Colonic mucosa (tissue), 4 donors: ENCODE results near the gene P4HB. TPM values are rescaled to one million over a fixed set of nuclear protein-coding genes. Genes with fewer than 3 reads are reported as not detected.

Source experiments
- DNase-seq: peaks from one replicate; pipeline ENCODE4 v3.0.0-alpha.2; 2020
- H3K27ac ChIP-seq: fragments of 200-600 bp; one replicate; pipeline ENCODE4 v1.8.0; 2021
- H3K27me3 ChIP-seq: fragments of 200-600 bp; one replicate; pipeline ENCODE4 v1.8.0; 2021
- H3K36me3 ChIP-seq: fragments of 200-600 bp; one replicate; pipeline ENCODE4 v1.8.0; 2021
- H3K4me1 ChIP-seq: fragments of 200-600 bp; one replicate; pipeline ENCODE4 v1.8.0; 2021; ENCODE audit warnings: mild to moderate bottlenecking
- H3K4me3 ChIP-seq: fragments of 200-600 bp; one replicate; pipeline ENCODE4 v1.8.0; 2021
- H3K9ac ChIP-seq, 2 donors: one replicate each; pipeline ENCODE4 v1.7.0; 2013; ENCODE audit warnings: control low read depth in 2 of 2, low read depth in 2 of 2, low read length in 2 of 2
- H3K9me3 ChIP-seq: fragments of 200-600 bp; one replicate; pipeline ENCODE4 v1.8.0; 2021
- CTCF ChIP-seq: fragments of 200-600 bp; IDR thresholded peaks from one replicate; pipeline ENCODE4 v1.8.0; 2022; ENCODE audit warnings: antibody characterized with exemption, mild to moderate bottlenecking
- intact Hi-C: fragments of 100-400 bp; cut with DNase I; formaldehyde crosslinking; loops from one replicate; pipeline ENCODE4 v1.14.1; 2022
- total RNA-seq, 2 donors: library from RNA; stranded (reverse); fragmentation: NEBNext Ultra II Directional in 1 of 2; extraction: Animal tissue kit (Norgen Biotek cat#: 25700) in 1 of 2; gene quantifications; one replicate each; pipeline ENCODE4 v1.2.1, GENCODE V29; 2021
- donor health status: healthy.
- donor health status: DM: no; HTN: no; CAD: no.
- donor health status: DM: no; HTN: no; CAD: no.

Gene P4HB
- total RNA-seq, 2 donors from 2014 or later: 719 to 1,051 TPM

GRCh38 chr17:81810892-81811704 is 49.2 kb downstream of the P4HB start:
- no peak overlapping the region for H3K4me3 ChIP-seq
- peaks cover 4% of the 10 kb centered on the region for H3K4me1 ChIP-seq
- H3K9me3 ChIP-seq: no peaks in the 10 kb centered on the region
- H3K27ac ChIP-seq: no peak overlapping the region
- intact Hi-C loops: no loop called here
- DNase-seq: no peak
- peaks cover 21% of the 10 kb centered on the region for H3K27me3 ChIP-seq
- no peak overlapping the region for H3K9ac ChIP-seq
- TF ChIP-seq CTCF: no peak
- H3K36me3 ChIP-seq: no peaks in the 10 kb centered on the region

GRCh38 chr17:81810476-81810875 is 49.9 kb downstream of the P4HB start:
- Histone ChIP-seq H3K27me3 (peaks cover 26% of the 10 kb centered on the region), H3K9me3 (no peaks in the 10 kb centered on the region), H3K27ac (no peak overlapping the region), H3K4me1 (peaks cover 4% of the 10 kb centered on the region), H3K9ac (no peak overlapping the region), H3K4me3 (no peak overlapping the region), H3K36me3 (no peaks in the 10 kb centered on the region)
- TF ChIP-seq CTCF: no peak
- DNase-seq: no peak
- intact Hi-C loops: no loop called here

GRCh38 chr17:81809556-81809998 is 50.8 kb downstream of the P4HB start:
- Histone ChIP-seq H3K4me1 (no peaks in the 10 kb centered on the region), H3K4me3 (no peak overlapping the region), H3K36me3 (no peaks in the 10 kb centered on the region), H3K9ac (no peak overlapping the region), H3K27ac (no peak overlapping the region), H3K9me3 (no peaks in the 10 kb centered on the region), H3K27me3 (peaks cover 34% of the 10 kb centered on the region)
- DNase-seq: no peak
- intact Hi-C loops: no loop called here
- TF ChIP-seq CTCF: no peak

GRCh38 chr17:81808778-81809555 is 51.4 kb downstream of the P4HB start:
- H3K9me3 ChIP-seq: no peaks in the 10 kb centered on the region
- no peak overlapping the region for H3K4me3 ChIP-seq
- no peaks in the 10 kb centered on the region for H3K4me1 ChIP-seq
- no peak for DNase-seq
- TF ChIP-seq CTCF: no peak
- peaks cover 40% of the 10 kb centered on the region for H3K27me3 ChIP-seq
- H3K27ac ChIP-seq: no peak overlapping the region
- no peaks in the 10 kb centered on the region for H3K36me3 ChIP-seq
- H3K9ac ChIP-seq: no peak overlapping the region
- intact Hi-C loops: no loop called here

GRCh38 chr17:81807839-81808238 is 52.5 kb downstream of the P4HB start:
- Histone ChIP-seq H3K27me3 (peaks cover 51% of the 10 kb centered on the region), H3K27ac (no peak overlapping the region), H3K9ac (no peak overlapping the region), H3K9me3 (no peaks in the 10 kb centered on the region), H3K36me3 (no peaks in the 10 kb centered on the region), H3K4me1 (no peaks in the 10 kb centered on the region), H3K4me3 (no peak overlapping the region)
- intact Hi-C loops: no loop called here
- no peak for TF ChIP-seq CTCF
- no peak for DNase-seq
